Immature natural killer cell (primary cell): ENCODE data around the gene NRL. TPM values are rescaled to one million over a fixed set of nuclear protein-coding genes. Genes with fewer than 3 reads are reported as not detected.

Experiments
- DNase-seq, 3 donors: peaks; one replicate each; pipeline ENCODE4 v3.0.0; 2022; ENCODE audit warnings: mixed read lengths in 1 of 3
- H3K27ac Mint-ChIP-seq, 6 donors: one replicate each; pipeline ENCODE4 v1.8.0; 2020; ENCODE audit warnings: mixed read lengths in 6 of 6, mild to moderate bottlenecking in 5 of 6, inconsistent platforms in 4 of 6, moderate library complexity in 3 of 6
- H3K27me3 Mint-ChIP-seq, 3 donors: one replicate each; pipeline ENCODE4 v1.8.0; 2020 to 2021; ENCODE audit warnings: low read depth in 3 of 3, mild to moderate bottlenecking in 3 of 3, mixed read lengths in 3 of 3, moderate library complexity in 3 of 3, inconsistent platforms in 1 of 3
- H3K36me3 Mint-ChIP-seq, 3 donors: one replicate each; pipeline ENCODE4 v1.8.0; 2020; ENCODE audit warnings: mixed read lengths in 3 of 3, inconsistent platforms in 2 of 3, mild to moderate bottlenecking in 2 of 3
- H3K4me1 Mint-ChIP-seq, 2 donors: one replicate each; pipeline ENCODE4 v1.8.0; 2020; ENCODE audit warnings: inconsistent platforms in 2 of 2, mild to moderate bottlenecking in 2 of 2, mixed read lengths in 2 of 2, moderate library complexity in 1 of 2
- H3K4me3 Mint-ChIP-seq, 5 donors: one replicate each; pipeline ENCODE4 v1.8.0; 2020; ENCODE audit warnings: mild to moderate bottlenecking in 5 of 5, mixed read lengths in 5 of 5, inconsistent platforms in 3 of 5, moderate library complexity in 3 of 5
- H3K9me3 Mint-ChIP-seq, 6 donors: one replicate each; pipeline ENCODE4 v1.8.0; 2020; ENCODE audit warnings: mild to moderate bottlenecking in 6 of 6, mixed read lengths in 6 of 6, inconsistent platforms in 4 of 6, moderate library complexity in 3 of 6
- polyA plus RNA-seq, 3 donors: library from polyadenylated mRNA; unstranded; fragments of 300-500 nt; fragmentation: Illumina TruSeq; gene quantifications; one replicate each; pipeline ENCODE4 v1.2.3, GENCODE V29; 2021

The NRL gene
- polyA plus RNA-seq, 3 donors from 2014 or later = 2.8 to 4.1 (median 3.0) TPM

- H3K4me3 Mint-ChIP-seq = no peak overlapping the region
- H3K27me3 Mint-ChIP-seq = peaks cover 0 to 2% (median 0%) of the 10 kb centered on the region in 3 donors
- no peaks in the 10 kb centered on the region for H3K4me1 Mint-ChIP-seq
- no peak overlapping the region for H3K27ac Mint-ChIP-seq
- no peak for DNase-seq
- no peaks in the 10 kb centered on the region for H3K9me3 Mint-ChIP-seq
- peaks cover 0 to 11% (median 0%) of the 10 kb centered on the region in 3 donors for H3K36me3 Mint-ChIP-seq
These were observed 14.8 kb upstream of the NRL start for GRCh38 chr14:24129410-24129998.

- H3K36me3 Mint-ChIP-seq = peaks cover 0 to 24% (median 6%) of the 10 kb centered on the region in 3 donors
- peaks cover 0 to 2% (median 0%) of the 10 kb centered on the region in 3 donors for H3K27me3 Mint-ChIP-seq
- H3K27ac Mint-ChIP-seq = no peak overlapping the region
- DNase-seq = no peak
- no peaks in the 10 kb centered on the region for H3K4me1 Mint-ChIP-seq
- H3K4me3 Mint-ChIP-seq = no peak overlapping the region
- no peaks in the 10 kb centered on the region for H3K9me3 Mint-ChIP-seq
These were observed 12.9 kb upstream of the NRL start for GRCh38 chr14:24127673-24128072.

- no peaks in the 10 kb centered on the region for H3K4me1 Mint-ChIP-seq
- H3K9me3 Mint-ChIP-seq = no peaks in the 10 kb centered on the region
- H3K4me3 Mint-ChIP-seq = no peak overlapping the region
- peaks cover 0 to 3% (median 0%) of the 10 kb centered on the region in 3 donors for H3K27me3 Mint-ChIP-seq
- no peak for DNase-seq
- peaks cover 0 to 25% (median 6%) of the 10 kb centered on the region in 3 donors for H3K36me3 Mint-ChIP-seq
- peak overlapping the region in 2 of 6 donors; percentile 19 to 24 for H3K27ac Mint-ChIP-seq
These were observed 12.2 kb upstream of the NRL start for GRCh38 chr14:24126939-24127338.

GRCh38 chr14:24123424-24124417 lies 9.0 kb upstream of the NRL start:
- DNase-seq = no peak
- Mint-ChIP-seq H3K4me3 (no peak overlapping the region), H3K9me3 (no peaks in the 10 kb centered on the region), H3K4me1 (peaks cover 0 to 1% of the 10 kb centered on the region in 2 donors), H3K27me3 (peaks cover 0 to 1% (median 0%) of the 10 kb centered on the region in 3 donors), H3K27ac (peak overlapping the region in 4 of 6 donors; percentile 7 to 73 (median 26)), H3K36me3 (peaks cover 13 to 48% (median 20%) of the 10 kb centered on the region in 3 donors)

DNA sequence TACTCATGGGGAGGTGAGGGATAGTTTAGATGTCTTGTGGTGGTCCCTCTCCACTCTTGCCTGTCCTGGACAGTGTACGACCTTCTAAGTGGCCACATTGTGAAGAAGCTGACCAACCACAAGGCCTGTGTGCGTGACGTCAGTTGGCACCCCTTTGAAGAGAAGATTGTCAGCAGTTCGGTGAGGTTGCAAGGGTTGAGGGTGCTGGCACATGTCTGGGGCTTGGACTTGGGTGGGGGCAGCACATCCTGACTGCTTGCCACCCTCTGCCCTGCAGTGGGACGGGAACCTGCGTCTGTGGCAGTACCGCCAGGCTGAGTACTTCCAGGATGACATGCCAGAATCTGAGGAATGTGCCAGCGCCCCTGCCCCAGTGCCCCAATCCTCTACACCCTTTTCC lies 8.1 kb upstream of the NRL start:
- no peak for DNase-seq
- Mint-ChIP-seq H3K27ac (peak overlapping the region in 1 of 6 donors; percentile 57), H3K4me1 (peaks cover 2 to 9% of the 10 kb centered on the region in 2 donors), H3K36me3 (peaks cover 17 to 55% (median 24%) of the 10 kb centered on the region in 3 donors), H3K9me3 (no peaks in the 10 kb centered on the region), H3K27me3 (peaks cover 0 to 1% (median 0%) of the 10 kb centered on the region in 3 donors), H3K4me3 (no peak overlapping the region)

- Mint-ChIP-seq H3K9me3 (no peaks in the 10 kb centered on the region), H3K27ac (peak overlapping the region in 1 of 6 donors; percentile 57), H3K4me1 (peaks cover 5 to 13% of the 10 kb centered on the region in 2 donors), H3K4me3 (no peak overlapping the region), H3K27me3 (peaks cover 0 to 1% (median 0%) of the 10 kb centered on the region in 3 donors), H3K36me3 (peaks cover 17 to 58% (median 24%) of the 10 kb centered on the region in 3 donors)
- DNase-seq = no peak
These were observed 7.7 kb upstream of the NRL start for GRCh38 chr14:24122416-24122815.

DNA sequence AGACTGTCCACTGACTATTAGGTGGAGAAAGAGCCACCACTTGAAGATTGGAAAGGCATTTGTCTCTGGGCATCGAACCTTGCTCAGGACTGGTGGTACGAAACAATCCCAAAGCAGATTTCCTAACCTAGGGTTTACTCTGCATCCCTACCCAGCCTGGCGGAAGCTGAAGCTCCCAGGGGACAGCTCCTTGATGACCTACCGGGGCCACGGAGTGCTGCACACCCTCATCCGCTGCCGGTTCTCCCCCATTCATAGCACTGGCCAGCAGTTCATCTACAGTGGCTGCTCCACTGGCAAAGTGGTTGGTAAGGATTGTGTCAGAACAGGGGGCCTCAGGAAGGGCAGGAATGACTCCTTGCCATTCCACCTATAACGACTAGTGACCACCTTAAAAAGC lies 6.5 kb upstream of the NRL start:
- H3K4me3 Mint-ChIP-seq = no peak overlapping the region
- DNase-seq = no peak
- H3K27me3 Mint-ChIP-seq = peaks cover 0 to 1% (median 0%) of the 10 kb centered on the region in 3 donors
- H3K9me3 Mint-ChIP-seq = no peaks in the 10 kb centered on the region
- H3K27ac Mint-ChIP-seq = peak overlapping the region in 1 of 6 donors; percentile 17
- H3K36me3 Mint-ChIP-seq = peaks cover 22 to 62% (median 27%) of the 10 kb centered on the region in 3 donors
- peaks cover 13 to 24% of the 10 kb centered on the region in 2 donors for H3K4me1 Mint-ChIP-seq

DNA sequence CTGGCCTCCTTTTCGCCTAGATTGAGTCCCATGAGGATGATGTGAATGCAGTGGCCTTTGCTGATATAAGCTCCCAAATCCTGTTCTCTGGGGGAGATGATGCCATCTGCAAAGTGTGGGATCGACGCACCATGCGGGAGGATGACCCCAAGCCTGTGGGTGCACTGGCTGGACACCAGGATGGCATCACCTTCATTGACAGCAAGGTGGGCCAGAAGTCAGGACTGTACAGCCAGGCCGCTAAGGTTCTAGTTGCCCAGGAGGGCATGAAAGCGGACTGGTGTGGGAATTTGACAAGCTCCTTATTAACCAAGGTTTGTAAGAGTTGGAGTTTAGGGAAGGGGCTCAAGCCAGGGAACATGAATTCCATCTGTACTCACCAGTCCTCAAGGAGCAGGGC lies 4.9 kb upstream of the NRL start:
- Mint-ChIP-seq H3K4me3 (no peak overlapping the region), H3K27ac (no peak overlapping the region), H3K27me3 (peaks cover 3 to 8% (median 7%) of the 10 kb centered on the region in 3 donors), H3K4me1 (peaks cover 25 to 37% of the 10 kb centered on the region in 2 donors), H3K9me3 (no peaks in the 10 kb centered on the region), H3K36me3 (peaks cover 22 to 63% (median 27%) of the 10 kb centered on the region in 3 donors)
- no peak for DNase-seq

DNA sequence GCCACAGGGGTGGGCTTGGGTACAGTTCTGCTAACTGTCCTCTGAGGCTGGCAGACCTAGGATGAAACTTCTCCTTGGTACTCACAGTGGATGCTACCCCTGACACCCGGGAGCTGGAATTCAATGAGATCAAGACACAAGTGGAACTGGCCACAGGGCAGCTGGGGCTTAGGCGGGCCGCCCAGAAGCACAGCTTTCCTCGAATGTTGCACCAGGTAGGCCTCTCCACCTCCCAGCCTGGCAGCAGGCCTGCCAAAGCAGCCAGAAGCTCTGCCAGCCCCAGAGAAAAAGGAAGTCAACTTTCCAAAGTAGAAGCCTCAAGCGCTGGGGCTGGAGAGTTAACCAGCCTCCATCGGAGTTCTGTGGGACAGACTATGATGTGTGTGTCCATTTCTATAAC lies 2.4 kb upstream of the NRL start:
- Mint-ChIP-seq H3K4me1 (peaks cover 30 to 37% of the 10 kb centered on the region in 2 donors), H3K27me3 (peaks cover 8 to 16% (median 12%) of the 10 kb centered on the region in 3 donors), H3K36me3 (peaks cover 22 to 42% (median 22%) of the 10 kb centered on the region in 3 donors), H3K27ac (peak overlapping the region in 1 of 6 donors; percentile 32), H3K4me3 (no peak overlapping the region), H3K9me3 (no peaks in the 10 kb centered on the region)
- DNase-seq = no peak

GRCh38 chr14:24116128-24116814 lies 1.5 kb upstream of the NRL start:
- peak overlapping the region; percentile 37 to 100 (median 98) for H3K27ac Mint-ChIP-seq
- peak overlapping the region; percentile 96 to 100 (median 98) for H3K4me3 Mint-ChIP-seq
- H3K27me3 Mint-ChIP-seq = peaks cover 8 to 16% (median 12%) of the 10 kb centered on the region in 3 donors
- H3K9me3 Mint-ChIP-seq = no peaks in the 10 kb centered on the region
- DNase-seq = no peak
- peaks cover 18 to 37% (median 18%) of the 10 kb centered on the region in 3 donors for H3K36me3 Mint-ChIP-seq
- H3K4me1 Mint-ChIP-seq = peaks cover 30 to 37% of the 10 kb centered on the region in 2 donors

DNA sequence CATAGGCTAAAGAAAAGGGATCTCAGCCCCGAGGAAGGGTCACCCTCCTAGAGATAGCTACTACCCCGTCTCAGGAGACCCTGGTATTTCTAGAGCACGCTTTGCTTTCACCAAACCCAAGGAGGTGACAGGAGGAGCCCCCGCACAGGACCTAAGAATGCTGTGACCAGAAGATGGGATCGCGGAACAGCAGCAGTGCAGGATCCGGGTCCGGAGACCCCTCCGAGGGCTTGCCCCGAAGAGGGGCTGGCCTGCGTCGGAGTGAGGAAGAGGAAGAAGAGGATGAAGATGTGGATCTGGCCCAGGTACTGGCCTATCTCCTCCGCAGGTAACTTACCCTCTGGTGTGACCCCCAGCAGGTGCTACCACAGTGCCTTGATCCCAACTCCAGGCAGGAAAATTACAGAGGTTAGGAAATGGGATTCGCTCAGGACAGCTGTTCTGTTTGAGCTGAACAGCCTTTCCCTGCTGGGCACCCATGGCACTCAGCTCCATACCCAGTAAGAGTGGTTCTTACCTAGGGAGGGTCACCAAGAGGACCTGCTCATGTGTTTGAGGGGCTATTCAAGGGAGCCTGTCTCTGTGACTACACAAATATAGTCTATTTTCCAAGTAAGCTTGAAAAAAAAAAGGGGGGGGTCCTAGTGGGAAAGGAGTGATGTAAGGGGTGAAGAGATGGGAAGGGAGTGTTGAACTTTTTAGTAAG lies 826 bp upstream of the NRL start:
- Mint-ChIP-seq H3K9me3 (no peaks in the 10 kb centered on the region), H3K4me1 (peaks cover 30 to 37% of the 10 kb centered on the region in 2 donors), H3K27me3 (peaks cover 8 to 16% (median 12%) of the 10 kb centered on the region in 3 donors), H3K4me3 (peak overlapping the region; percentile 96 to 100 (median 98)), H3K27ac (peak overlapping the region; percentile 97 to 100 (median 98)), H3K36me3 (peaks cover 18 to 32% (median 18%) of the 10 kb centered on the region in 3 donors)
- no peak for DNase-seq

GRCh38 chr14:24113801-24114531 lies 783 bp downstream of the NRL start:
- Mint-ChIP-seq H3K27ac (peak overlapping the region; percentile 97 to 100 (median 98)), H3K4me3 (peak overlapping the region; percentile 96 to 100 (median 98)), H3K9me3 (no peaks in the 10 kb centered on the region), H3K36me3 (peaks cover 10 to 21% (median 12%) of the 10 kb centered on the region in 3 donors), H3K4me1 (peaks cover 32 to 40% of the 10 kb centered on the region in 2 donors), H3K27me3 (peaks cover 8 to 16% (median 12%) of the 10 kb centered on the region in 3 donors)
- DNase-seq = peak; percentile 85 to 88 (median 87)
